Chondrocyte (in vitro differentiated cells): ENCODE measurements around the gene ALK. TPM values are rescaled to one million over a fixed set of nuclear protein-coding genes. Genes with fewer than 3 reads are reported as not detected.

Source experiments
- DNase-seq: peaks from one replicate; pipeline ENCODE4 v3.0.0; 2021; ENCODE audit warnings: mixed read lengths, low spot score
- H3K27ac Mint-ChIP-seq: one replicate; pipeline ENCODE4 v1.8.0; 2021; ENCODE audit warnings: mild to moderate bottlenecking, moderate library complexity, mixed read lengths; ENCODE audit not compliant: unreplicated experiment
- H3K27me3 Mint-ChIP-seq: 2 replicates; pipeline ENCODE4 v1.8.0; 2021; ENCODE audit warnings: low read depth, mixed read lengths
- H3K36me3 Mint-ChIP-seq: 2 replicates; pipeline ENCODE4 v1.8.0; 2021; ENCODE audit warnings: low read depth, mixed read lengths
- H3K4me1 Mint-ChIP-seq: 2 replicates; pipeline ENCODE4 v1.8.0; 2021; ENCODE audit warnings: low read depth, mild to moderate bottlenecking, mixed read lengths
- H3K4me3 Mint-ChIP-seq: one replicate; pipeline ENCODE4 v1.8.0; 2021; ENCODE audit warnings: mild to moderate bottlenecking, moderate library complexity, mixed read lengths; ENCODE audit not compliant: unreplicated experiment
- H3K9me3 Mint-ChIP-seq: 2 replicates; pipeline ENCODE4 v1.8.0; 2021; ENCODE audit warnings: low read depth, mixed read lengths
- total RNA-seq: library from RNA; stranded (reverse); gene quantifications from 3 replicates; pipeline ENCODE4 v1.2.1, GENCODE V29; 2021
- TF ChIP-seq, protein P1 (sequence below): fragments of 200-600 bp; sonication (generic); IDR thresholded peaks from 2 replicates; pipeline ENCODE4 v1.5.0; 2021; ENCODE audit warnings: antibody characterized with exemption, mild to moderate bottlenecking, moderate library complexity

Gene ALK
- total RNA-seq, 1 donor from 2014 or later: 0.07 TPM

DNA sequence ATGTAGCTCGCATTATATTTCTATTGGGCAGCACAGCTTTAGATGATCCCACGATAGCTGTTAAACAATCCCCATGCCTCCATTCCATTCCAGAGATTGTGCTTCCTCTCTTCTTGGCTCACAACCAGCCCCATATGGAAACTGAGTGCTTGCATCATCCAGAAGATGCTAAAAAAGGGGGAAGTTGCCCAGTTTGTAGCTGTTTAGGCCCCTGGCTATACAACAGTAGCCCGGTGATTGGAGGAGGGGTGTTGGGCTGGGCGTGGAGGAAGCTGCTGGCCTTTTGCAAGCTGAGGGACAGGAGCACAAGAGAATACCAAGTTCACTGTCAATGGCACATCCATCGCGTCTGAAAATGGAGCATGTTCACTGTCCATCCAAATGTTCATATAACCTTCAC is 360.2 kb downstream of the ALK start:
- no peak overlapping the region for H3K4me3 Mint-ChIP-seq
- no peaks in the 10 kb centered on the region for H3K9me3 Mint-ChIP-seq
- no peaks in the 10 kb centered on the region for H3K36me3 Mint-ChIP-seq
- no peak overlapping the region for H3K27ac Mint-ChIP-seq
- DNase-seq: no peak
- TF ChIP-seq, protein P1, sequence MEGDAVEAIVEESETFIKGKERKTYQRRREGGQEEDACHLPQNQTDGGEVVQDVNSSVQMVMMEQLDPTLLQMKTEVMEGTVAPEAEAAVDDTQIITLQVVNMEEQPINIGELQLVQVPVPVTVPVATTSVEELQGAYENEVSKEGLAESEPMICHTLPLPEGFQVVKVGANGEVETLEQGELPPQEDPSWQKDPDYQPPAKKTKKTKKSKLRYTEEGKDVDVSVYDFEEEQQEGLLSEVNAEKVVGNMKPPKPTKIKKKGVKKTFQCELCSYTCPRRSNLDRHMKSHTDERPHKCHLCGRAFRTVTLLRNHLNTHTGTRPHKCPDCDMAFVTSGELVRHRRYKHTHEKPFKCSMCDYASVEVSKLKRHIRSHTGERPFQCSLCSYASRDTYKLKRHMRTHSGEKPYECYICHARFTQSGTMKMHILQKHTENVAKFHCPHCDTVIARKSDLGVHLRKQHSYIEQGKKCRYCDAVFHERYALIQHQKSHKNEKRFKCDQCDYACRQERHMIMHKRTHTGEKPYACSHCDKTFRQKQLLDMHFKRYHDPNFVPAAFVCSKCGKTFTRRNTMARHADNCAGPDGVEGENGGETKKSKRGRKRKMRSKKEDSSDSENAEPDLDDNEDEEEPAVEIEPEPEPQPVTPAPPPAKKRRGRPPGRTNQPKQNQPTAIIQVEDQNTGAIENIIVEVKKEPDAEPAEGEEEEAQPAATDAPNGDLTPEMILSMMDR: no peak
- peaks cover 3% of the 10 kb centered on the region for H3K4me1 Mint-ChIP-seq
- no peaks in the 10 kb centered on the region for H3K27me3 Mint-ChIP-seq

DNA sequence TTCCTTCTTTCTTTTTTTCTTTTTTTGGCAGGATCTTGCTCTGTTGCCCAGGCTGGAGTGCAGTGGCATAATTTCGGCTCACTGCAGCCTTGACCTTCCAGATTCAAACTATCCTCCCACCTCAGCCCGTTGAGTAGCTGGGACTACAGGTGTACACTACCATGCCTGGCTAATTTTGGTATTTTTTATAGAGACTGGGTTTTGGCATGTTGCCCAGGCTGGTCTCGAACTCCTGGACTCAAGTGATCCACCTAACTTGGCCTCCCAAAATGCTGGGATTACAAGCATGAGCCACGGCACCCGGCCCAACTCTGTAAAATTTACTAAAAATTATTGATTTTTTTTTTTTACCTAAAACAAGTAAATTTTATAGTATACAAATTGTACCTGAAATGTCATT is 360.8 kb downstream of the ALK start:
- H3K9me3 Mint-ChIP-seq: no peaks in the 10 kb centered on the region
- no peak overlapping the region for H3K27ac Mint-ChIP-seq
- H3K4me1 Mint-ChIP-seq: peaks cover 3% of the 10 kb centered on the region
- H3K27me3 Mint-ChIP-seq: peaks cover under 1% of the 10 kb centered on the region
- TF ChIP-seq, protein P1: no peak
- H3K4me3 Mint-ChIP-seq: no peak overlapping the region
- no peak for DNase-seq
- H3K36me3 Mint-ChIP-seq: no peaks in the 10 kb centered on the region

- DNase-seq: no peak
- Mint-ChIP-seq H3K27me3 (peaks cover 4% of the 10 kb centered on the region), H3K9me3 (no peaks in the 10 kb centered on the region), H3K4me3 (no peak overlapping the region), H3K36me3 (no peaks in the 10 kb centered on the region), H3K4me1 (peaks cover 3% of the 10 kb centered on the region), H3K27ac (no peak overlapping the region)
- TF ChIP-seq, protein P1: no peak
Measured at GRCh38 chr2:29560030-29560429, 361.4 kb downstream of the ALK start.

- no peak overlapping the region for H3K27ac Mint-ChIP-seq
- peaks cover 3% of the 10 kb centered on the region for H3K4me1 Mint-ChIP-seq
- no peak overlapping the region for H3K4me3 Mint-ChIP-seq
- TF ChIP-seq, protein P1: no peak
- no peaks in the 10 kb centered on the region for H3K9me3 Mint-ChIP-seq
- no peaks in the 10 kb centered on the region for H3K36me3 Mint-ChIP-seq
- H3K27me3 Mint-ChIP-seq: peaks cover 5% of the 10 kb centered on the region
- DNase-seq: no peak
Measured at GRCh38 chr2:29559578-29559977, 361.8 kb downstream of the ALK start.

DNA sequence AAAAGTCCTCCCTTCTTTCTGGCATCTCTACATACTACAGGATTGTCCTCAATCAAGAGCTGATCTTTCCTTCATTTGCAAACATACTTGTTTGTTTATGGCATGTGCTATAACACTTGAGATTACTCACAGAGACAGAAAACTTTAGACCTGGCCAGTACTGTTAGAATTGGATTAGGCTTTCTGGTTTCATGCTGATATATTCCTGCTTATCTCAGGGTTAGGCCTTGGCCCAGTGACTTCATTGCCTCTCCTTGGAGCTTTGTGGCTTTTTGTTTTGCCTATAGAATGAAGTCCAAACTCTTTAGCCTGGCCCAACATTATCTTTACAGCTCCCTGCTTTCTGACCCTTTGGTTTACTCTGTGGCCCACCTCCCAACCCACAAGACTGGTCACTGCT is 363.3 kb downstream of the ALK start:
- TF ChIP-seq, protein P1: no peak
- Mint-ChIP-seq H3K27me3 (peaks cover 10% of the 10 kb centered on the region), H3K4me3 (no peak overlapping the region), H3K36me3 (no peaks in the 10 kb centered on the region), H3K27ac (no peak overlapping the region), H3K4me1 (peaks cover 3% of the 10 kb centered on the region), H3K9me3 (no peaks in the 10 kb centered on the region)
- no peak for DNase-seq
